NCI-H2196 treated with DMSO at 0.1 percent for 48 hours (cell line): ENCODE data around the gene SMCR8.
A peak's percentile ranks its signal among the peaks of the same experiment; 100 is the strongest.
"Not testable (repeated sequence)": the region's sequence is repeated elsewhere in the genome, so short reads cannot be mapped to it uniquely, and the experiment has no call there.

Experiments used
- DNase-seq: peaks from one replicate; lab custom pipeline; 2025; ENCODE audit not compliant: unreplicated experiment; lab: John Stamatoyannopoulos, UW

SMCR8 gene

GRCh38 chr17:18318771-18319450, 3.8 kb downstream of the SMCR8 start:
- DNase-seq: no peak

GRCh38 chr17:18319604-18320256, 4.6 kb downstream of the SMCR8 start:
- peak; percentile 2 for DNase-seq

GRCh38 chr17:18320301-18320700, 5.2 kb downstream of the SMCR8 start:
- no peak for DNase-seq

GRCh38 chr17:18321309-18321708, 6.2 kb downstream of the SMCR8 start:
- no peak for DNase-seq

GRCh38 chr17:18322522-18322921, 7.4 kb downstream of the SMCR8 start:
- DNase-seq: no peak

GRCh38 chr17:18323007-18323406, 7.9 kb downstream of the SMCR8 start:
- DNase-seq: no peak

- no peak for DNase-seq
Observed at GRCh38 chr17:18323507-18324139, 8.5 kb downstream of the SMCR8 start.

- DNase-seq: no peak
Observed at GRCh38 chr17:18324140-18325050, 9.3 kb downstream of the SMCR8 start.

- DNase-seq: no peak
Observed at GRCh38 chr17:18326039-18326438, 10.9 kb downstream of the SMCR8 start.

- DNase-seq: no peak
Observed at GRCh38 chr17:18326572-18326971, 11.5 kb downstream of the SMCR8 start.

GRCh38 chr17:18327093-18327492, 12.0 kb downstream of the SMCR8 start:
- no peak for DNase-seq

- no peak for DNase-seq
Observed at GRCh38 chr17:18327556-18327955, 12.5 kb downstream of the SMCR8 start.

GRCh38 chr17:18328643-18329204, 13.6 kb downstream of the SMCR8 start:
- DNase-seq: no peak

- no peak for DNase-seq
Observed at GRCh38 chr17:18331879-18332278, 16.8 kb downstream of the SMCR8 start.

GRCh38 chr17:18332909-18333489, 17.9 kb downstream of the SMCR8 start:
- no peak for DNase-seq

GRCh38 chr17:18338158-18338557, 23.1 kb downstream of the SMCR8 start:
- DNase-seq: not testable (repeated sequence)

- no peak for DNase-seq
Observed at GRCh38 chr17:18339933-18340332, 24.8 kb downstream of the SMCR8 start.

GRCh38 chr17:18344021-18344420, 28.9 kb downstream of the SMCR8 start:
- DNase-seq: no peak

GRCh38 chr17:18353541-18353940, 38.4 kb downstream of the SMCR8 start:
- no peak for DNase-seq

GRCh38 chr17:18356624-18357023, 41.5 kb downstream of the SMCR8 start:
- no peak for DNase-seq

- no peak for DNase-seq
Observed at GRCh38 chr17:18360518-18360917, 45.4 kb downstream of the SMCR8 start.
